Activated CD4-positive, CD25-positive, alpha-beta regulatory T cell treated with anti-CD3 and anti-CD28 coated beads, Interleukin-2, amount 50 U/mL, for 24 hours (primary cell): ENCODE results near the gene NNT.
"Not testable (repeated sequence)": the region's sequence is repeated elsewhere in the genome, so short reads cannot be mapped to it uniquely, and the experiment has no call there.

Experiments
- ATAC-seq, 2 donors: fragments of 150-1000 bp; cut with Tn5 transposase; one replicate each; pipeline ENCODE4 v1.10.0; 2021; ENCODE audit warnings: mild to moderate bottlenecking in 1 of 2, moderate library complexity in 1 of 2

NNT gene

GRCh38 chr5:43728581-43728980 lies 125.6 kb downstream of the NNT start:
- ATAC-seq: no peak

GRCh38 chr5:43729846-43730478 lies 127.0 kb downstream of the NNT start:
- no peak for ATAC-seq

- no peak for ATAC-seq
These were observed 127.9 kb downstream of the NNT start for GRCh38 chr5:43730832-43731342.

- no peak for ATAC-seq
These were observed 128.6 kb downstream of the NNT start for GRCh38 chr5:43731573-43731972.

GRCh38 chr5:43745923-43746548 lies 143.1 kb downstream of the NNT start:
- ATAC-seq: not testable (repeated sequence)

GRCh38 chr5:43750809-43751208 lies 147.8 kb downstream of the NNT start:
- ATAC-seq: no peak

- no peak for ATAC-seq
These were observed 150.1 kb downstream of the NNT start for GRCh38 chr5:43753069-43753468.
